ENCODE results near the gene NDST4.
"Not testable (repeated sequence)": the region's sequence is repeated elsewhere in the genome, so short reads cannot be mapped to it uniquely, and the experiment has no call there.

NDST4 gene

GRCh38 chr4:114980932-114981708 lies 132.3 kb downstream of the NDST4 start:
- WGBS (ENCODE audit: insufficient coverage, insufficient read length), result no CpG with 5 or more reads among the region's 5 CpGs
- no peak overlapping the region for H3K4me3 ChIP-seq (ENCODE audit: low read length)
- no peaks in the 10 kb centered on the region for H3K27me3 ChIP-seq (ENCODE audit: control insufficient read depth, insufficient read depth, low read length)
- DNase-seq (ENCODE audit: low read depth, low spot score), result no peak
- no peak overlapping the region for H3K27ac ChIP-seq (ENCODE audit: low read length)
- H3K4me1 ChIP-seq (ENCODE audit: control insufficient read depth, insufficient read depth, low read length), result no peaks in the 10 kb centered on the region
- H3K36me3 ChIP-seq (ENCODE audit: control insufficient read depth, insufficient read depth, low read length), result no peaks in the 10 kb centered on the region
- no peaks in the 10 kb centered on the region for H3K9me3 ChIP-seq (ENCODE audit: control insufficient read depth, insufficient read depth, low read length)

- H3K4me1 ChIP-seq (ENCODE audit: control insufficient read depth, insufficient read depth, low read length); H3K27ac ChIP-seq (ENCODE audit: low read length); H3K9me3 ChIP-seq (ENCODE audit: control insufficient read depth, insufficient read depth, low read length); DNase-seq (ENCODE audit: low read depth, low spot score); H3K4me3 ChIP-seq (ENCODE audit: low read length); H3K27me3 ChIP-seq (ENCODE audit: control insufficient read depth, insufficient read depth, low read length); H3K36me3 ChIP-seq (ENCODE audit: control insufficient read depth, insufficient read depth, low read length): not testable (repeated sequence)
- WGBS (ENCODE audit: insufficient coverage, insufficient read length), result no CpG with 5 or more reads among the region's 7 CpGs
Observed at GRCh38 chr4:114980399-114980798, 133.0 kb downstream of the NDST4 start.

- no peaks in the 10 kb centered on the region for H3K9me3 ChIP-seq (ENCODE audit: control insufficient read depth, insufficient read depth, low read length)
- WGBS (ENCODE audit: insufficient coverage, insufficient read length), result no CpG with 5 or more reads among the region's 1 CpG
- H3K27me3 ChIP-seq (ENCODE audit: control insufficient read depth, insufficient read depth, low read length), result no peaks in the 10 kb centered on the region
- H3K36me3 ChIP-seq (ENCODE audit: control insufficient read depth, insufficient read depth, low read length), result no peaks in the 10 kb centered on the region
- no peak overlapping the region for H3K4me3 ChIP-seq (ENCODE audit: low read length)
- no peaks in the 10 kb centered on the region for H3K4me1 ChIP-seq (ENCODE audit: control insufficient read depth, insufficient read depth, low read length)
- no peak for DNase-seq (ENCODE audit: low read depth, low spot score)
- no peak overlapping the region for H3K27ac ChIP-seq (ENCODE audit: low read length)
Observed at GRCh38 chr4:114976901-114977300, 136.5 kb downstream of the NDST4 start.

- no peak overlapping the region for H3K4me3 ChIP-seq (ENCODE audit: low read length)
- H3K36me3 ChIP-seq (ENCODE audit: control insufficient read depth, insufficient read depth, low read length), result no peaks in the 10 kb centered on the region
- DNase-seq (ENCODE audit: low read depth, low spot score), result no peak
- H3K27me3 ChIP-seq (ENCODE audit: control insufficient read depth, insufficient read depth, low read length), result no peaks in the 10 kb centered on the region
- no peaks in the 10 kb centered on the region for H3K4me1 ChIP-seq (ENCODE audit: control insufficient read depth, insufficient read depth, low read length)
- H3K9me3 ChIP-seq (ENCODE audit: control insufficient read depth, insufficient read depth, low read length), result no peaks in the 10 kb centered on the region
- no peak overlapping the region for H3K27ac ChIP-seq (ENCODE audit: low read length)
Observed at GRCh38 chr4:114964026-114964425, 149.4 kb downstream of the NDST4 start.

GRCh38 chr4:114945616-114946015 lies 167.8 kb downstream of the NDST4 start:
- no CpG with 5 or more reads among the region's 1 CpG for WGBS (ENCODE audit: insufficient coverage, insufficient read length)
- H3K27me3 ChIP-seq (ENCODE audit: control insufficient read depth, insufficient read depth, low read length), result no peaks in the 10 kb centered on the region
- no peak overlapping the region for H3K4me3 ChIP-seq (ENCODE audit: low read length)
- H3K36me3 ChIP-seq (ENCODE audit: control insufficient read depth, insufficient read depth, low read length), result no peaks in the 10 kb centered on the region
- H3K4me1 ChIP-seq (ENCODE audit: control insufficient read depth, insufficient read depth, low read length), result no peaks in the 10 kb centered on the region
- no peak overlapping the region for H3K27ac ChIP-seq (ENCODE audit: low read length)
- no peak for DNase-seq (ENCODE audit: low read depth, low spot score)
- H3K9me3 ChIP-seq (ENCODE audit: control insufficient read depth, insufficient read depth, low read length), result no peaks in the 10 kb centered on the region

GRCh38 chr4:114941503-114941902 lies 171.9 kb downstream of the NDST4 start:
- Histone ChIP-seq H3K27ac (ENCODE audit: low read length) (no peak overlapping the region), H3K36me3 (ENCODE audit: control insufficient read depth, insufficient read depth, low read length) (no peaks in the 10 kb centered on the region), H3K27me3 (ENCODE audit: control insufficient read depth, insufficient read depth, low read length) (no peaks in the 10 kb centered on the region), H3K4me3 (ENCODE audit: low read length) (no peak overlapping the region), H3K9me3 (ENCODE audit: control insufficient read depth, insufficient read depth, low read length) (no peaks in the 10 kb centered on the region), H3K4me1 (ENCODE audit: control insufficient read depth, insufficient read depth, low read length) (no peaks in the 10 kb centered on the region)
- no peak for DNase-seq (ENCODE audit: low read depth, low spot score)
- no CpG with 5 or more reads among the region's 2 CpGs for WGBS (ENCODE audit: insufficient coverage, insufficient read length)

GRCh38 chr4:114927881-114928280 lies 185.5 kb downstream of the NDST4 start:
- no peaks in the 10 kb centered on the region for H3K4me1 ChIP-seq (ENCODE audit: control insufficient read depth, insufficient read depth, low read length)
- H3K36me3 ChIP-seq (ENCODE audit: control insufficient read depth, insufficient read depth, low read length), result no peaks in the 10 kb centered on the region
- no CpG with 5 or more reads among the region's 2 CpGs for WGBS (ENCODE audit: insufficient coverage, insufficient read length)
- H3K27me3 ChIP-seq (ENCODE audit: control insufficient read depth, insufficient read depth, low read length), result no peaks in the 10 kb centered on the region
- H3K27ac ChIP-seq (ENCODE audit: low read length), result no peak overlapping the region
- DNase-seq (ENCODE audit: low read depth, low spot score), result no peak
- no peaks in the 10 kb centered on the region for H3K9me3 ChIP-seq (ENCODE audit: control insufficient read depth, insufficient read depth, low read length)
- H3K4me3 ChIP-seq (ENCODE audit: low read length), result no peak overlapping the region

- no peak for DNase-seq (ENCODE audit: low read depth, low spot score)
- Histone ChIP-seq H3K27ac (ENCODE audit: low read length) (no peak overlapping the region), H3K36me3 (ENCODE audit: control insufficient read depth, insufficient read depth, low read length) (no peaks in the 10 kb centered on the region), H3K9me3 (ENCODE audit: control insufficient read depth, insufficient read depth, low read length) (no peaks in the 10 kb centered on the region), H3K4me1 (ENCODE audit: control insufficient read depth, insufficient read depth, low read length) (no peaks in the 10 kb centered on the region; the same call in 1 of the 2 replicates), H3K27me3 (ENCODE audit: control insufficient read depth, insufficient read depth, low read length) (no peaks in the 10 kb centered on the region), H3K4me3 (ENCODE audit: low read length) (no peak overlapping the region)
Observed at GRCh38 chr4:114926583-114926982, 186.8 kb downstream of the NDST4 start.

- Histone ChIP-seq H3K36me3 (ENCODE audit: control insufficient read depth, insufficient read depth, low read length) (no peaks in the 10 kb centered on the region), H3K27ac (ENCODE audit: low read length) (no peak overlapping the region)
Observed at GRCh38 chr4:114924311-114924710, 189.1 kb downstream of the NDST4 start.

GRCh38 chr4:114922592-114922933 lies 190.9 kb downstream of the NDST4 start:
- no peak for DNase-seq (ENCODE audit: low read depth, low spot score)
- no CpG with 5 or more reads among the region's 3 CpGs for WGBS (ENCODE audit: insufficient coverage, insufficient read length)
- H3K36me3 ChIP-seq (ENCODE audit: control insufficient read depth, insufficient read depth, low read length), result no peaks in the 10 kb centered on the region
- no peaks in the 10 kb centered on the region for H3K9me3 ChIP-seq (ENCODE audit: control insufficient read depth, insufficient read depth, low read length)
- no peaks in the 10 kb centered on the region for H3K27me3 ChIP-seq (ENCODE audit: control insufficient read depth, insufficient read depth, low read length)
- H3K4me1 ChIP-seq (ENCODE audit: control insufficient read depth, insufficient read depth, low read length), result no peaks in the 10 kb centered on the region; the same call in 1 of the 2 replicates
- H3K27ac ChIP-seq (ENCODE audit: low read length), result no peak overlapping the region
- H3K4me3 ChIP-seq (ENCODE audit: low read length), result no peak overlapping the region

More at GRCh38 chr4:114924311-114924710, 189.1 kb downstream of the NDST4 start:
- Histone ChIP-seq H3K27me3 (ENCODE audit: control insufficient read depth, insufficient read depth, low read length) (no peaks in the 10 kb centered on the region), H3K4me1 (ENCODE audit: control insufficient read depth, insufficient read depth, low read length) (no peaks in the 10 kb centered on the region; the same call in 1 of the 2 replicates), H3K4me3 (ENCODE audit: low read length) (no peak overlapping the region), H3K9me3 (ENCODE audit: control insufficient read depth, insufficient read depth, low read length) (no peaks in the 10 kb centered on the region)
- no CpG with 5 or more reads among the region's 1 CpG for WGBS (ENCODE audit: insufficient coverage, insufficient read length)
- peak; percentile 33 for DNase-seq (ENCODE audit: low read depth, low spot score)

Measured in iPS DF 6.9 (cell line).